Choroid plexus epithelial cell (primary cell): ENCODE data around the gene PER1.

Experiments used
- DNase-seq: peaks from one replicate; pipeline ENCODE4 v3.0.0-alpha.2; 2010; ENCODE audit warnings: low read depth
- H3K4me3 ChIP-seq: 2 replicates; pipeline ENCODE4 v1.5.1; 2011; ENCODE audit warnings: low read depth, mild to moderate bottlenecking, control low read depth, low read length, moderate library complexity
- CTCF ChIP-seq: conservative IDR thresholded peaks from 2 replicates; pipeline ENCODE4 v1.5.1; 2011; ENCODE audit warnings: low read depth, mild to moderate bottlenecking, control low read depth, inconsistent platforms, low read length, moderate library complexity

Gene PER1

GRCh38 chr17:8151120-8151640, 1.0 kb downstream of the PER1 start:
- peak; percentile 96 for DNase-seq
- H3K4me3 ChIP-seq, result peak overlapping the region; percentile 94
- TF ChIP-seq CTCF, result no peak

- peak overlapping the region; percentile 94 for H3K4me3 ChIP-seq
- TF ChIP-seq CTCF, result no peak
- no peak for DNase-seq
Measured at GRCh38 chr17:8150194-8151119, 1.7 kb downstream of the PER1 start.

- TF ChIP-seq CTCF, result no peak
- H3K4me3 ChIP-seq, result no peak overlapping the region
- no peak for DNase-seq
Measured at GRCh38 chr17:8149419-8150193, 2.6 kb downstream of the PER1 start.

GRCh38 chr17:8148560-8148959, 3.6 kb downstream of the PER1 start:
- DNase-seq, result no peak
- no peak for TF ChIP-seq CTCF
- no peak overlapping the region for H3K4me3 ChIP-seq

- no peak overlapping the region for H3K4me3 ChIP-seq
- no peak for DNase-seq
- TF ChIP-seq CTCF, result no peak
Measured at GRCh38 chr17:8147805-8148404, 4.3 kb downstream of the PER1 start.

GRCh38 chr17:8147141-8147804, 4.9 kb downstream of the PER1 start:
- no peak for DNase-seq
- no peak overlapping the region for H3K4me3 ChIP-seq
- no peak for TF ChIP-seq CTCF
